MG63 (cell line): ENCODE data around the gene EIPR1. TPM values are rescaled to one million over a fixed set of nuclear protein-coding genes. Genes with fewer than 3 reads are reported as not detected.

Source experiments
- DNase-seq: peaks from one replicate; pipeline ENCODE4 v3.0.0-alpha.2; 2020
- H3K27me3 ChIP-seq: fragments of 250-450 bp; sonication (Bioruptor Pico); 2 replicates; pipeline ENCODE4 v1.5.1; 2020; ENCODE audit warnings: mild to moderate bottlenecking, moderate library complexity
- H3K36me3 ChIP-seq: fragments of 250-450 bp; sonication (Bioruptor Pico); 2 replicates; pipeline ENCODE4 v1.5.1; 2020; ENCODE audit warnings: mild to moderate bottlenecking, moderate library complexity
- H3K4me3 ChIP-seq: fragments of 250-450 bp; sonication (Bioruptor Pico); 2 replicates; pipeline ENCODE4 v1.5.1; 2020; ENCODE audit warnings: mild to moderate bottlenecking, moderate library complexity
- H3K9me3 ChIP-seq: fragments of 250-450 bp; sonication (Bioruptor Pico); 2 replicates; pipeline ENCODE4 v1.5.1; 2020; ENCODE audit warnings: mild to moderate bottlenecking, moderate library complexity
- total RNA-seq: library from RNA; depleted of rRNA; stranded (reverse); fragments of >200 nt; shearing (Covaris generic); gene quantifications from 2 replicates; pipeline ENCODE4 v1.2.3, GENCODE V29; 2014; ENCODE audit warnings: low replicate concordance

Gene EIPR1
- total RNA-seq, 1 experiment from 2014 or later: 78.7 TPM

GRCh38 chr2:3216841-3217495, 160.7 kb downstream of the EIPR1 start:
- Histone ChIP-seq H3K9me3 (no peaks in the 10 kb centered on the region), H3K36me3 (no peaks in the 10 kb centered on the region), H3K27me3 (no peaks in the 10 kb centered on the region), H3K4me3 (no peak overlapping the region)
- no peak for DNase-seq

- Histone ChIP-seq H3K4me3 (no peak overlapping the region), H3K9me3 (no peaks in the 10 kb centered on the region), H3K27me3 (no peaks in the 10 kb centered on the region), H3K36me3 (no peaks in the 10 kb centered on the region)
- no peak for DNase-seq
Observed at GRCh38 chr2:3214806-3215404, 162.7 kb downstream of the EIPR1 start.

- no peak for DNase-seq
- Histone ChIP-seq H3K9me3 (no peaks in the 10 kb centered on the region), H3K36me3 (no peaks in the 10 kb centered on the region), H3K27me3 (no peaks in the 10 kb centered on the region), H3K4me3 (no peak overlapping the region)
Observed at GRCh38 chr2:3214065-3214464, 163.6 kb downstream of the EIPR1 start.

- Histone ChIP-seq H3K9me3 (no peaks in the 10 kb centered on the region), H3K27me3 (no peaks in the 10 kb centered on the region), H3K36me3 (no peaks in the 10 kb centered on the region), H3K4me3 (no peak overlapping the region)
- DNase-seq: no peak
Observed at GRCh38 chr2:3212984-3213383, 164.6 kb downstream of the EIPR1 start.

- DNase-seq: no peak
- Histone ChIP-seq H3K36me3 (no peaks in the 10 kb centered on the region), H3K27me3 (no peaks in the 10 kb centered on the region), H3K4me3 (no peak overlapping the region), H3K9me3 (no peaks in the 10 kb centered on the region)
Observed at GRCh38 chr2:3212061-3212362, 165.6 kb downstream of the EIPR1 start.

- no peak for DNase-seq
- H3K27me3 ChIP-seq: no peaks in the 10 kb centered on the region
- H3K4me3 ChIP-seq: no peak overlapping the region
- no peaks in the 10 kb centered on the region for H3K36me3 ChIP-seq
- H3K9me3 ChIP-seq: no peaks in the 10 kb centered on the region
Observed at GRCh38 chr2:3211256-3212060, 166.2 kb downstream of the EIPR1 start.

- no peak overlapping the region for H3K4me3 ChIP-seq
- H3K27me3 ChIP-seq: no peaks in the 10 kb centered on the region
- no peak for DNase-seq
- H3K9me3 ChIP-seq: no peaks in the 10 kb centered on the region
- H3K36me3 ChIP-seq: no peaks in the 10 kb centered on the region
Observed at GRCh38 chr2:3210257-3210656, 167.4 kb downstream of the EIPR1 start.

- no peaks in the 10 kb centered on the region for H3K9me3 ChIP-seq
- DNase-seq: no peak
Observed at GRCh38 chr2:3209258-3209657, 168.4 kb downstream of the EIPR1 start.

GRCh38 chr2:3208591-3208990, 169.0 kb downstream of the EIPR1 start:
- Histone ChIP-seq H3K4me3 (no peak overlapping the region), H3K27me3 (no peaks in the 10 kb centered on the region), H3K36me3 (no peaks in the 10 kb centered on the region)

More at GRCh38 chr2:3209258-3209657, 168.4 kb downstream of the EIPR1 start:
- H3K4me3 ChIP-seq: no peak overlapping the region
- no peaks in the 10 kb centered on the region for H3K27me3 ChIP-seq
- no peaks in the 10 kb centered on the region for H3K36me3 ChIP-seq

GRCh38 chr2:3208179-3208578, 169.4 kb downstream of the EIPR1 start:
- Histone ChIP-seq H3K4me3 (no peak overlapping the region), H3K9me3 (no peaks in the 10 kb centered on the region), H3K27me3 (no peaks in the 10 kb centered on the region), H3K36me3 (no peaks in the 10 kb centered on the region)
- no peak for DNase-seq

More at GRCh38 chr2:3208591-3208990, 169.0 kb downstream of the EIPR1 start:
- H3K9me3 ChIP-seq: no peaks in the 10 kb centered on the region
- no peak for DNase-seq

- DNase-seq: no peak
- H3K9me3 ChIP-seq: no peaks in the 10 kb centered on the region
- no peaks in the 10 kb centered on the region for H3K27me3 ChIP-seq
- H3K4me3 ChIP-seq: no peak overlapping the region
- no peaks in the 10 kb centered on the region for H3K36me3 ChIP-seq
Observed at GRCh38 chr2:3207091-3207491, 170.5 kb downstream of the EIPR1 start.

GRCh38 chr2:3205845-3206244, 171.8 kb downstream of the EIPR1 start:
- DNase-seq: no peak
- no peaks in the 10 kb centered on the region for H3K9me3 ChIP-seq
- H3K27me3 ChIP-seq: no peaks in the 10 kb centered on the region
- H3K36me3 ChIP-seq: no peaks in the 10 kb centered on the region
- no peak overlapping the region for H3K4me3 ChIP-seq

- no peaks in the 10 kb centered on the region for H3K9me3 ChIP-seq
- no peak for DNase-seq
- no peaks in the 10 kb centered on the region for H3K36me3 ChIP-seq
- no peaks in the 10 kb centered on the region for H3K27me3 ChIP-seq
- no peak overlapping the region for H3K4me3 ChIP-seq
Observed at GRCh38 chr2:3204031-3204821, 173.4 kb downstream of the EIPR1 start.

GRCh38 chr2:3203497-3204019, 174.1 kb downstream of the EIPR1 start:
- Histone ChIP-seq H3K36me3 (no peaks in the 10 kb centered on the region), H3K4me3 (no peak overlapping the region), H3K9me3 (no peaks in the 10 kb centered on the region), H3K27me3 (no peaks in the 10 kb centered on the region)
- DNase-seq: no peak

- Histone ChIP-seq H3K9me3 (no peaks in the 10 kb centered on the region), H3K36me3 (no peaks in the 10 kb centered on the region), H3K4me3 (no peak overlapping the region), H3K27me3 (no peaks in the 10 kb centered on the region)
- no peak for DNase-seq
Observed at GRCh38 chr2:3202926-3203325, 174.7 kb downstream of the EIPR1 start.

GRCh38 chr2:3201281-3201680, 176.3 kb downstream of the EIPR1 start:
- Histone ChIP-seq H3K27me3 (no peaks in the 10 kb centered on the region), H3K9me3 (no peaks in the 10 kb centered on the region), H3K4me3 (no peak overlapping the region), H3K36me3 (no peaks in the 10 kb centered on the region)
- no peak for DNase-seq

- peak; percentile 31 for DNase-seq
- H3K27me3 ChIP-seq: no peaks in the 10 kb centered on the region
- no peaks in the 10 kb centered on the region for H3K9me3 ChIP-seq
- no peaks in the 10 kb centered on the region for H3K36me3 ChIP-seq
- H3K4me3 ChIP-seq: no peak overlapping the region
Observed at GRCh38 chr2:3200420-3200939, 177.1 kb downstream of the EIPR1 start.
